ENCODE measurements around the gene DUSP28. TPM values are rescaled to one million over a fixed set of nuclear protein-coding genes. Genes with fewer than 3 reads are reported as not detected.
A peak's percentile ranks its signal among the peaks of the same experiment; 100 is the strongest.

Gene DUSP28
- total and polyA plus RNA-seq, 2 of the 13 experiments (the other 11 are each of a cell fraction or from before 2014, with no cell fraction given): 5.2 to 8.6 TPM

DNA sequence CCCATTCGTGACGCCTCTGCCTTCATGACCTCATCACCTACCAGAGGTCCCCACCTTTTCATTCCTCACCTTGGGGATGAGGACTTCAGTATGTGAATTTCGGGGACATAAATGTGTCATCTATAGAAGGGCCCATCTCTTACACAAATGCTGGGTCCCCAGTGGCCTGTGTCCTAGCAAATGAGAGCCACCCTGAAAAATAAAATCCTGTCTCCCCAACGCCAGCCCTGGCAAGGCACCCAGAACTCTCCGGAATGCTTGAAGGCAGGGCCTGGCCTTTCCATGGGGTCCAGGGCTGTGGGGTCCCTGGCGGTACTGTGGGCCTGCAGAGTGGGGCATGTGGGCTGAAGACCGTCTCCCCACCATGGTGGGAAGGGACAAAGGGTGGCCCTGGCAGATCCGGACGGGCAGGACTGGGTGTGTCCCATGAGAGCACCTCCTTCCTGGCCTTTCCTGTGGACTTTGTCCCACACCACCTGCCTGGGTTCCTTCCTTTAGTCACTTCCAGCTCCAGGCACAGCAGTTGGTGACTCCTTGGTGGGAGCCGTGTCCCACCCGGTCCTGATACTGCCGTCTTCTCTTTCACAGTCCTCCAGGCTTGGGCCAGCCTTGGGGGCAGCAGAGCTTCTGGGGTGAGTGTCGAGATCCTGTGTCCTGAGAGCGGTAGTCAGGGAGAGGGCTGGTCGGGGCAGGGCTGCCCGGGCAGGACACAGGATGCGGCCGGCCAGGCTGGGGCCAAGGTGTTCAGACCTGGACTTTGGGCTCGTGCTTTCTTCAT, 45.0 kb downstream of the DUSP28 start (continued):
- TF ChIP-seq, protein P1, sequence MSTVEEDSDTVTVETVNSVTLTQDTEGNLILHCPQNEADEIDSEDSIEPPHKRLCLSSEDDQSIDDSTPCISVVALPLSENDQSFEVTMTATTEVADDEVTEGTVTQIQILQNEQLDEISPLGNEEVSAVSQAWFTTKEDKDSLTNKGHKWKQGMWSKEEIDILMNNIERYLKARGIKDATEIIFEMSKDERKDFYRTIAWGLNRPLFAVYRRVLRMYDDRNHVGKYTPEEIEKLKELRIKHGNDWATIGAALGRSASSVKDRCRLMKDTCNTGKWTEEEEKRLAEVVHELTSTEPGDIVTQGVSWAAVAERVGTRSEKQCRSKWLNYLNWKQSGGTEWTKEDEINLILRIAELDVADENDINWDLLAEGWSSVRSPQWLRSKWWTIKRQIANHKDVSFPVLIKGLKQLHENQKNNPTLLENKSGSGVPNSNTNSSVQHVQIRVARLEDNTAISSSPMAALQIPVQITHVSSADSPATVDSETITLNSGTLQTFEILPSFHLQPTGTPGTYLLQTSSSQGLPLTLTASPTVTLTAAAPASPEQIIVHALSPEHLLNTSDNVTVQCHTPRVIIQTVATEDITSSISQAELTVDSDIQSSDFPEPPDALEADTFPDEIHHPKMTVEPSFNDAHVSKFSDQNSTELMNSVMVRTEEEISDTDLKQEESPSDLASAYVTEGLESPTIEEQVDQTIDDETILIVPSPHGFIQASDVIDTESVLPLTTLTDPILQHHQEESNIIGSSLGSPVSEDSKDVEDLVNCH (CRISPR knock-in tag; IDR thresholded peaks at IDR 0.05): no peak; the same call in 1 of the 2 replicates
- TF ChIP-seq PHF8 (CRISPR knock-in tag; IDR thresholded peaks at IDR 0.05) (peak; percentile 87), FOSL2 (CRISPR knock-in tag; IDR thresholded peaks at IDR 0.05) (peak; percentile 39), JARID2 (CRISPR knock-in tag; IDR thresholded peaks at IDR 0.05; ENCODE audit: insufficient replicate concordance) (peak; percentile 19), ZFP36L2 (CRISPR knock-in tag; IDR thresholded peaks at IDR 0.05) (no peak), RARA (CRISPR knock-in tag; IDR thresholded peaks at IDR 0.05) (peak; percentile 8; the same call in 1 of the 2 replicates), HIVEP1 (CRISPR knock-in tag; IDR thresholded peaks at IDR 0.05) (no peak), NKX3-1 (CRISPR knock-in tag; IDR thresholded peaks at IDR 0.05) (no peak), ATF7-NPFF (CRISPR knock-in tag; IDR thresholded peaks at IDR 0.05; ENCODE audit: low read depth) (peak; percentile 84; the same call in 1 of the 2 replicates), TP53 (CRISPR knock-in tag; conservative IDR thresholded peaks at IDR 0.05) (no peak), GABPB1 (CRISPR knock-in tag; IDR thresholded peaks at IDR 0.05) (peak; percentile 78), HMGA1 (CRISPR knock-in tag; conservative IDR thresholded peaks at IDR 0.05) (no peak), DDIT3 (CRISPR knock-in tag; IDR thresholded peaks at IDR 0.05) (no peak), CEBPG (CRISPR knock-in tag; IDR thresholded peaks at IDR 0.05) (no peak), MTF2 (CRISPR knock-in tag; IDR thresholded peaks at IDR 0.05; ENCODE audit: borderline replicate concordance) (peak; percentile 87), ZNF737 (CRISPR knock-in tag; IDR thresholded peaks at IDR 0.05; ENCODE audit: borderline replicate concordance) (no peak), ZHX2 (IDR thresholded peaks at IDR 0.05; ENCODE audit: low read depth) (no peak; the same call in none of the 2 replicates), ZHX2 (CRISPR knock-in tag; IDR thresholded peaks at IDR 0.05; ENCODE audit: borderline replicate concordance) (no peak), TOE1 (CRISPR knock-in tag; IDR thresholded peaks at IDR 0.05) (no peak)
- TF ChIP-seq, protein P2, sequence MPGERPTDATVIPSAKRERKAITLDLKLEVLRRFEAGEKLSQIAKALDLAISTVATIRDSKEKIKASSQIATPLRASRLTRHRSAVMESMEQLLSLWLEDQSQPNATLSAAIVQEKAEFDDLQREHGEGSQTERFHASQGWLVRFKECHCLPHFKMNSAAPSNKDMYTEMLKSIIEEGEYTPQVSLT (CRISPR knock-in tag; IDR thresholded peaks at IDR 0.05; ENCODE audit: borderline replicate concordance, low read depth): no peak; the same call in 1 of the 2 replicates
- TF ChIP-seq, protein P3, sequence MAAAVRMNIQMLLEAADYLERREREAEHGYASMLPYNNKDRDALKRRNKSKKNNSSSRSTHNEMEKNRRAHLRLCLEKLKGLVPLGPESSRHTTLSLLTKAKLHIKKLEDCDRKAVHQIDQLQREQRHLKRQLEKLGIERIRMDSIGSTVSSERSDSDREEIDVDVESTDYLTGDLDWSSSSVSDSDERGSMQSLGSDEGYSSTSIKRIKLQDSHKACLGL (CRISPR knock-in tag; IDR thresholded peaks at IDR 0.05): peak; percentile 74
